HepG2 (cell line): Measurements from ENCODE around the gene NDUFS2. TPM values are rescaled to one million over a fixed set of nuclear protein-coding genes. Genes with fewer than 3 reads are reported as not detected.

Experiments used
- ARHGAP35 ChIP-seq: sonication (generic); formaldehyde crosslinking; IDR thresholded peaks from 2 replicates; pipeline ENCODE4 v1.9.0; 2022; ENCODE audit warnings: mild to moderate bottlenecking, inconsistent platforms, moderate library complexity, missing genetic modification reagents, borderline replicate concordance
- ATM ChIP-seq: fragments of 450-650 bp; IDR thresholded peaks from 2 replicates; pipeline ENCODE4 v1.7.1; 2017; ENCODE audit warnings: mild to moderate bottlenecking, borderline replicate concordance
- CENPBD1 ChIP-seq: sonication (generic); formaldehyde crosslinking; IDR thresholded peaks from 2 replicates; pipeline ENCODE4 v1.8.0; 2022; ENCODE audit warnings: missing genetic modification reagents, low read depth, mild to moderate bottlenecking, borderline replicate concordance
- DDIT3 ChIP-seq: sonication (generic); formaldehyde crosslinking; IDR thresholded peaks from 2 replicates; pipeline ENCODE4 v1.4.0; 2020; ENCODE audit warnings: mild to moderate bottlenecking, missing genetic modification reagents
- EZH2 ChIP-seq: conservative IDR thresholded peaks from 2 replicates; pipeline ENCODE4 v1.6.1; 2012; ENCODE audit warnings: mild to moderate bottlenecking, low read depth, low read length, moderate library complexity
- FOXP1 ChIP-seq, 2 experiments: fragments of 450-650 bp in 1 of 2; IDR thresholded peaks; 2 replicates each; pipeline ENCODE4 v1.6.1; 2017 to 2018; ENCODE audit warnings: antibody characterized with exemption in 1 of 2
- HNRNPK ChIP-seq: fragments of 200-400 bp; formaldehyde crosslinking; IDR thresholded peaks from 2 replicates; pipeline ENCODE4 v1.6.1; 2018; ENCODE audit warnings: low read length, low read depth, moderate library complexity, mild to moderate bottlenecking; ENCODE audit not compliant: poor library complexity, severe bottlenecking
- IRX3 ChIP-seq: sonication (generic); formaldehyde crosslinking; IDR thresholded peaks from 2 replicates; pipeline ENCODE4 v1.8.1; 2023; ENCODE audit warnings: mild to moderate bottlenecking, low read depth, missing genetic modification reagents, borderline replicate concordance
- JARID2 ChIP-seq: sonication (generic); formaldehyde crosslinking; IDR thresholded peaks from 2 replicates; pipeline ENCODE4 v1.8.1; 2023; ENCODE audit warnings: missing genetic modification reagents, inconsistent platforms; ENCODE audit not compliant: insufficient replicate concordance
- MXD3 ChIP-seq: IDR thresholded peaks from 2 replicates; pipeline ENCODE4 v1.6.1; 2016; ENCODE audit warnings: mild to moderate bottlenecking, missing biosample characterization, missing genetic modification reagents
- NAIF1 ChIP-seq: sonication (generic); formaldehyde crosslinking; IDR thresholded peaks from 2 replicates; pipeline ENCODE4 v1.5.0; 2020; ENCODE audit warnings: mild to moderate bottlenecking, missing genetic modification reagents, borderline replicate concordance
- NFE2 ChIP-seq: sonication (generic); formaldehyde crosslinking; IDR thresholded peaks from 2 replicates; pipeline ENCODE4 v1.4.0; 2020; ENCODE audit warnings: missing genetic modification reagents
- POLR2AphosphoS5 ChIP-seq: IDR thresholded peaks from 2 replicates; pipeline ENCODE4 v1.6.1; 2012; ENCODE audit warnings: low read depth, low read length
- SPEN ChIP-seq: sonication (generic); formaldehyde crosslinking; IDR thresholded peaks from 2 replicates; pipeline ENCODE4 v1.5.1; 2020; ENCODE audit warnings: low read depth, mild to moderate bottlenecking, missing genetic modification reagents
- SRSF1 ChIP-seq: fragments of 200-400 bp; formaldehyde crosslinking; optimal IDR thresholded peaks from 2 replicates; pipeline ENCODE3; 2017; ENCODE audit warnings: mild to moderate bottlenecking, low read depth, low read length, moderate library complexity
- SRY ChIP-seq: sonication (generic); formaldehyde crosslinking; IDR thresholded peaks from 2 replicates; pipeline ENCODE4 v1.8.0; 2022; ENCODE audit warnings: mild to moderate bottlenecking, missing genetic modification reagents
- TARDBP ChIP-seq: sonication (generic); formaldehyde crosslinking; IDR thresholded peaks from 2 replicates; pipeline ENCODE4 v1.8.0; 2022; ENCODE audit warnings: mild to moderate bottlenecking, missing genetic modification reagents
- TERF1 ChIP-seq: sonication (generic); formaldehyde crosslinking; IDR thresholded peaks from 2 replicates; pipeline ENCODE4 v1.8.0; 2022; ENCODE audit warnings: mild to moderate bottlenecking, missing genetic modification reagents, moderate library complexity
- TRIM24 ChIP-seq: sonication (generic); formaldehyde crosslinking; IDR thresholded peaks from 2 replicates; pipeline ENCODE4 v1.8.0; 2022; ENCODE audit warnings: mild to moderate bottlenecking, missing genetic modification reagents
- ZNF18 ChIP-seq: sonication (generic); formaldehyde crosslinking; IDR thresholded peaks from 2 replicates; pipeline ENCODE4 v1.8.0; 2022; ENCODE audit warnings: mild to moderate bottlenecking, missing genetic modification reagents; ENCODE audit not compliant: insufficient replicate concordance
- ZNF235 ChIP-seq: sonication (generic); formaldehyde crosslinking; IDR thresholded peaks from 2 replicates; pipeline ENCODE4 v1.8.1; 2023; ENCODE audit warnings: mild to moderate bottlenecking, missing genetic modification reagents, borderline replicate concordance
- ZNF33B ChIP-seq: sonication (generic); formaldehyde crosslinking; IDR thresholded peaks from 2 replicates; pipeline ENCODE4 v1.5.1; 2020; ENCODE audit warnings: mild to moderate bottlenecking, missing genetic modification reagents
- ZNF34 ChIP-seq: sonication (generic); formaldehyde crosslinking; IDR thresholded peaks from 2 replicates; pipeline ENCODE4 v1.4.0; 2020; ENCODE audit warnings: mild to moderate bottlenecking, missing genetic modification reagents, borderline replicate concordance
- ZNF44 ChIP-seq: sonication (generic); formaldehyde crosslinking; IDR thresholded peaks from 2 replicates; pipeline ENCODE4 v1.5.1; 2020; ENCODE audit warnings: mild to moderate bottlenecking, missing genetic modification reagents
- ZNF720 ChIP-seq: sonication (generic); formaldehyde crosslinking; IDR thresholded peaks from 2 replicates; pipeline ENCODE4 v1.4.0; 2020; ENCODE audit warnings: missing genetic modification reagents
- ZNF772 ChIP-seq: sonication (generic); formaldehyde crosslinking; IDR thresholded peaks from 2 replicates; pipeline ENCODE4 v1.5.0; 2020; ENCODE audit warnings: mild to moderate bottlenecking, missing genetic modification reagents
- ZNF83 ChIP-seq: sonication (generic); formaldehyde crosslinking; IDR thresholded peaks from 2 replicates; pipeline ENCODE4 v1.4.0; 2020; ENCODE audit warnings: missing genetic modification reagents, mild to moderate bottlenecking, borderline replicate concordance
- polyA plus RNA-seq, 8 experiments: library from polyadenylated mRNA; depleted of rRNA in 3 of 8; stranded (reverse) in 7 of 8; unstranded in 1 of 8; fragments of >200 nt; fragmentation: Illumina TruSeq in 4 of 8; extraction: Trizol in 4 of 8; gene quantifications; 2 replicates each; pipeline versions ENCODE4 v1.2.1 to v1.2.3, GENCODE V29; 2011 to 2016; ENCODE audit warnings: low read depth in 4 of 8, missing spikeins in 1 of 8, mixed read lengths in 1 of 8; ENCODE audit not compliant: insufficient read depth in 1 of 8
- total RNA-seq, 5 experiments: library from RNA; depleted of rRNA; stranded (reverse); fragments of >200 nt; fragmentation: Illumina TruSeq; extraction: Trizol; gene quantifications; 2 replicates each; pipeline ENCODE4 v1.2.3, GENCODE V29; 2016; ENCODE audit warnings: low read depth in 1 of 5

NDUFS2 gene
- total and polyA plus RNA-seq, 2 of the 13 experiments (the other 11 are each of a cell fraction or from before 2014, with no cell fraction given): 89.9 to 118 TPM

- TF ChIP-seq FOXP1 (IDR thresholded peaks at IDR 0.05) (no peak), FOXP1 (CRISPR knock-in tag; IDR thresholded peaks at IDR 0.05) (no peak), TRIM24 (CRISPR knock-in tag) (no peak), DDIT3 (CRISPR knock-in tag) (no peak), SPEN (CRISPR knock-in tag) (no peak), ZNF44 (CRISPR knock-in tag) (no peak), JARID2 (CRISPR knock-in tag) (no peak), IRX3 (CRISPR knock-in tag) (no peak), ATM (no peak), ZNF720 (CRISPR knock-in tag) (no peak), CENPBD1 (CRISPR knock-in tag) (no peak), ZNF83 (CRISPR knock-in tag) (no peak), SRSF1 (no peak), ARHGAP35 (CRISPR knock-in tag) (no peak), EZH2 (no peak), ZNF18 (CRISPR knock-in tag) (peak; percentile 51), SRY (CRISPR knock-in tag) (no peak), MXD3 (no peak), HNRNPK (no peak), TERF1 (CRISPR knock-in tag) (no peak), ZNF34 (no peak), NFE2 (CRISPR knock-in tag) (no peak), ZNF33B (CRISPR knock-in tag) (no peak), POLR2AphosphoS5 (peak; percentile 75), TARDBP (CRISPR knock-in tag) (no peak; the same call in 1 of the 2 replicates), ZNF772 (CRISPR knock-in tag) (peak; percentile 55; the same call in 1 of the 2 replicates), ZNF235 (CRISPR knock-in tag) (no peak), NAIF1 (CRISPR knock-in tag) (no peak)
These were observed 23.6 kb downstream of the NDUFS2 start, which contains the start of gene TOMM40L (continued) for GRCh38 chr1:161225534-161226319.
